Caki2 (cell line): ENCODE measurements around the gene EXT2. TPM values are rescaled to one million over a fixed set of nuclear protein-coding genes. Genes with fewer than 3 reads are reported as not detected.

Experiments used
- DNase-seq: peaks from one replicate; pipeline ENCODE4 v3.0.0-alpha.2; 2015; ENCODE audit warnings: low read depth
- in situ Hi-C: cut with HindIII; loops from 2 replicates; pipeline ENCODE4 v1.10.0; 2016; ENCODE audit warnings: low sequenced_read_pairs, low pct_unique_long_range_greater_than_20kb, mixed read lengths
- total RNA-seq: library from RNA; depleted of rRNA; stranded (reverse); fragments of >200 nt; shearing (Covaris generic); gene quantifications from 2 replicates; pipeline ENCODE4 v1.2.3, GENCODE V29; 2014; ENCODE audit warnings: low replicate concordance

Gene EXT2
- total RNA-seq, 1 experiment from 2014 or later = 89.6 TPM

GRCh38 chr11:44147751-44148150, 52.3 kb downstream of the EXT2 start:
- no peak for DNase-seq
- in situ Hi-C loops = no loop called here

- DNase-seq = no peak
- in situ Hi-C loops = no loop called here
Observed at GRCh38 chr11:44149651-44150050, 54.2 kb downstream of the EXT2 start.

- in situ Hi-C loops = no loop called here
- DNase-seq = no peak
Observed at GRCh38 chr11:44150401-44150800, 54.9 kb downstream of the EXT2 start.

GRCh38 chr11:44157019-44157418, 61.5 kb downstream of the EXT2 start:
- in situ Hi-C loops = no loop called here
- DNase-seq = no peak

- in situ Hi-C loops = no loop called here
- no peak for DNase-seq
Observed at GRCh38 chr11:44158384-44158783, 62.9 kb downstream of the EXT2 start.

GRCh38 chr11:44159848-44160721, 64.6 kb downstream of the EXT2 start:
- in situ Hi-C loops = no loop called here
- DNase-seq = no peak

GRCh38 chr11:44162004-44162403, 66.5 kb downstream of the EXT2 start:
- in situ Hi-C loops = no loop called here

GRCh38 chr11:44162662-44163061, 67.2 kb downstream of the EXT2 start:
- DNase-seq = no peak
- in situ Hi-C loops = no loop called here

More at GRCh38 chr11:44162004-44162403, 66.5 kb downstream of the EXT2 start:
- DNase-seq = no peak

GRCh38 chr11:44165432-44165831, 70.0 kb downstream of the EXT2 start:
- no peak for DNase-seq
- in situ Hi-C loops = no loop called here

- in situ Hi-C loops = no loop called here
- no peak for DNase-seq
Observed at GRCh38 chr11:44167046-44167445, 71.6 kb downstream of the EXT2 start.

- in situ Hi-C loops = no loop called here
Observed at GRCh38 chr11:44171518-44171917, 76.0 kb downstream of the EXT2 start.

GRCh38 chr11:44172966-44173365, 77.5 kb downstream of the EXT2 start:
- no peak for DNase-seq
- in situ Hi-C loops = no loop called here

More at GRCh38 chr11:44171518-44171917, 76.0 kb downstream of the EXT2 start:
- DNase-seq = no peak

- no peak for DNase-seq
- in situ Hi-C loops = no loop called here
Observed at GRCh38 chr11:44174842-44175241, 79.4 kb downstream of the EXT2 start.

- in situ Hi-C loops = no loop called here
- DNase-seq = no peak
Observed at GRCh38 chr11:44176546-44177213, 81.2 kb downstream of the EXT2 start.

- no peak for DNase-seq
- in situ Hi-C loops = no loop called here
Observed at GRCh38 chr11:44177905-44178304, 82.4 kb downstream of the EXT2 start.

- no peak for DNase-seq
- in situ Hi-C loops = no loop called here
Observed at GRCh38 chr11:44178381-44178780, 82.9 kb downstream of the EXT2 start.

- in situ Hi-C loops = no loop called here
- no peak for DNase-seq
Observed at GRCh38 chr11:44179173-44179572, 83.7 kb downstream of the EXT2 start.

GRCh38 chr11:44180107-44180506, 84.6 kb downstream of the EXT2 start:
- in situ Hi-C loops = no loop called here
- no peak for DNase-seq

GRCh38 chr11:44185522-44185921, 90.0 kb downstream of the EXT2 start:
- no peak for DNase-seq
- in situ Hi-C loops = no loop called here
